ENCODE measurements around the gene SF3B1.
A peak's percentile ranks its signal among the peaks of the same experiment; 100 is the strongest.

Gene SF3B1

DNA sequence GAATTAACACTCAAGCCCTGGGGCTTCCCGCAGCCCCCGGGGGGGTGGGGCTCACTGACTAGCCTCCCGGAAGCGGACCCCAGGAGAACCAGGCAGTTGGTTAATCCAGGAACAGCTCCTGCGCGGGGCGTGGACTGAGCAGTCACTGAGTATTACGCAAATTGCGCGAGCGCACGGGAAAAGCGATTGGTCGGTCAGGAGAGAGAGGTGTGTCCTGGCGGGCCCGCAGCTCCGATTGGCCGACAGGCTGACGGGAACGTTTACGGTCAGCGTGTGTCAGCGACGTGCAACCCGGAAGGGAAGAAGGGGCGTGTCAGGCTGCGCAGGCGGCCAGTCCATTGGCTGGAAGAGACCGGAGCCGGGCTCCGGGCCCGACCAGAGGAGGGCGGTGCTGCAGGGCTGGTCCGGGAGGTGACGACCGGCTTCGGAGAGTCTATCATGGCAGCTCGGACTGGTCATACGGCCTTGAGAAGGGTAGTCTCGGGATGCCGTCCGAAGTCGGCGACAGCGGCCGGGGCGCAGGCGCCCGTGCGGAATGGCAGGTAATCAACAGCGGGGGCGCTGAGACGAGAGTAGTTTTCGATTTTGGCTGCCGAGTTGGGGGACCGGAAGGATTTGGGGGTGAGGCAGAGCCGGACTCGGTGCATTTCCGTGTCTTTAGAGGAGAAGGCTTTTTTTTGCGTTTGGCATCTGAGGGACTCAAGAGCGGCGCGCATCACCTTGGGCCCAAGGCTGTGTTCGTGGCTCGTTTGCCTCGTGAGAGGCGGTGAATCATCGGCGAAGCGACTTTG lies 18.5 kb upstream of the SF3B1 start, which contains the start of gene COQ10B (continued):
- TF ChIP-seq ZNF776 (tag by site-specific recombination; IDR thresholded peaks at IDR 0.05; ENCODE audit: borderline replicate concordance) = no peak
- TF ChIP-seq, protein P1, sequence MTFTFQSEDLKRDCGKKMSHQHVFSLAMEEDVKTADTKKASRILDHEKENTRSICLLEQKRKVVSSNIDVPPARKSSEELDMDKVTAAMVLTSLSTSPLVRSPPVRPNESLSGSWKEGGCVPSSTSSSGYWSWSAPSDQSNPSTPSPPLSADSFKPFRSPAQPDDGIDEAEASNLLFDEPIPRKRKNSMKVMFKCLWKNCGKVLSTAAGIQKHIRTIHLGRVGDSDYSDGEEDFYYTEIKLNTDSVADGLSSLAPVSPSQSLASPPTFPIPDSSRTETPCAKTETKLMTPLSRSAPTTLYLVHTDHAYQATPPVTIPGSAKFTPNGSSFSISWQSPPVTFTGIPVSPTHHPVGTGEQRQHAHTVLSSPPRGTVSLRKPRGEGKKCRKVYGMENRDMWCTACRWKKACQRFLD (tag by site-specific recombination; IDR thresholded peaks at IDR 0.05) = no peak
- TF ChIP-seq SP7 (tag by site-specific recombination; IDR thresholded peaks at IDR 0.05) = peak; percentile 66
- no peak; the same call in 1 of the 2 replicates for TF ChIP-seq ZNF2 (tag by site-specific recombination; IDR thresholded peaks at IDR 0.05)
- TF ChIP-seq ZNF596 (tag by site-specific recombination; IDR thresholded peaks at IDR 0.05) = no peak
- TF ChIP-seq MEIS1 (CRISPR knock-in tag; IDR thresholded peaks at IDR 0.05; ENCODE audit: borderline replicate concordance) = no peak
- TF ChIP-seq ZNF221 (tag by site-specific recombination; IDR thresholded peaks at IDR 0.05; ENCODE audit: borderline replicate concordance) = no peak
- TF ChIP-seq KLF1 (tag by site-specific recombination; IDR thresholded peaks at IDR 0.05) = 0 out of 2 replicates have a peak, but pooled peaks have one; percentile 3
- peak; percentile 34; the same call in 1 of the 2 replicates for TF ChIP-seq KLF16 (tag by site-specific recombination; IDR thresholded peaks at IDR 0.05)
- TF ChIP-seq, protein P2, sequence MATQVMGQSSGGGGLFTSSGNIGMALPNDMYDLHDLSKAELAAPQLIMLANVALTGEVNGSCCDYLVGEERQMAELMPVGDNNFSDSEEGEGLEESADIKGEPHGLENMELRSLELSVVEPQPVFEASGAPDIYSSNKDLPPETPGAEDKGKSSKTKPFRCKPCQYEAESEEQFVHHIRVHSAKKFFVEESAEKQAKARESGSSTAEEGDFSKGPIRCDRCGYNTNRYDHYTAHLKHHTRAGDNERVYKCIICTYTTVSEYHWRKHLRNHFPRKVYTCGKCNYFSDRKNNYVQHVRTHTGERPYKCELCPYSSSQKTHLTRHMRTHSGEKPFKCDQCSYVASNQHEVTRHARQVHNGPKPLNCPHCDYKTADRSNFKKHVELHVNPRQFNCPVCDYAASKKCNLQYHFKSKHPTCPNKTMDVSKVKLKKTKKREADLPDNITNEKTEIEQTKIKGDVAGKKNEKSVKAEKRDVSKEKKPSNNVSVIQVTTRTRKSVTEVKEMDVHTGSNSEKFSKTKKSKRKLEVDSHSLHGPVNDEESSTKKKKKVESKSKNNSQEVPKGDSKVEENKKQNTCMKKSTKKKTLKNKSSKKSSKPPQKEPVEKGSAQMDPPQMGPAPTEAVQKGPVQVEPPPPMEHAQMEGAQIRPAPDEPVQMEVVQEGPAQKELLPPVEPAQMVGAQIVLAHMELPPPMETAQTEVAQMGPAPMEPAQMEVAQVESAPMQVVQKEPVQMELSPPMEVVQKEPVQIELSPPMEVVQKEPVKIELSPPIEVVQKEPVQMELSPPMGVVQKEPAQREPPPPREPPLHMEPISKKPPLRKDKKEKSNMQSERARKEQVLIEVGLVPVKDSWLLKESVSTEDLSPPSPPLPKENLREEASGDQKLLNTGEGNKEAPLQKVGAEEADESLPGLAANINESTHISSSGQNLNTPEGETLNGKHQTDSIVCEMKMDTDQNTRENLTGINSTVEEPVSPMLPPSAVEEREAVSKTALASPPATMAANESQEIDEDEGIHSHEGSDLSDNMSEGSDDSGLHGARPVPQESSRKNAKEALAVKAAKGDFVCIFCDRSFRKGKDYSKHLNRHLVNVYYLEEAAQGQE (tag by site-specific recombination; IDR thresholded peaks at IDR 0.05) = no peak
- TF ChIP-seq TRIM28 (IDR thresholded peaks at IDR 0.05; ENCODE audit: borderline replicate concordance, low read length) = no peak
- TF ChIP-seq, protein P3, sequence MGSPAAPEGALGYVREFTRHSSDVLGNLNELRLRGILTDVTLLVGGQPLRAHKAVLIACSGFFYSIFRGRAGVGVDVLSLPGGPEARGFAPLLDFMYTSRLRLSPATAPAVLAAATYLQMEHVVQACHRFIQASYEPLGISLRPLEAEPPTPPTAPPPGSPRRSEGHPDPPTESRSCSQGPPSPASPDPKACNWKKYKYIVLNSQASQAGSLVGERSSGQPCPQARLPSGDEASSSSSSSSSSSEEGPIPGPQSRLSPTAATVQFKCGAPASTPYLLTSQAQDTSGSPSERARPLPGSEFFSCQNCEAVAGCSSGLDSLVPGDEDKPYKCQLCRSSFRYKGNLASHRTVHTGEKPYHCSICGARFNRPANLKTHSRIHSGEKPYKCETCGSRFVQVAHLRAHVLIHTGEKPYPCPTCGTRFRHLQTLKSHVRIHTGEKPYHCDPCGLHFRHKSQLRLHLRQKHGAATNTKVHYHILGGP (tag by site-specific recombination; IDR thresholded peaks at IDR 0.05) = no peak
- TF ChIP-seq PRDM1 (tag by site-specific recombination; IDR thresholded peaks at IDR 0.05) = no peak
- no peak for TF ChIP-seq ZNF211 (tag by site-specific recombination; IDR thresholded peaks at IDR 0.05; ENCODE audit: low read depth)
- TF ChIP-seq ZNF266 (tag by site-specific recombination; IDR thresholded peaks at IDR 0.05; ENCODE audit: low read depth) = no peak
- TF ChIP-seq ZFHX2 (tag by site-specific recombination; conservative IDR thresholded peaks at IDR 0.05) = no peak
- 0 out of 2 replicates have a peak, but pooled peaks have one; percentile 12 for TF ChIP-seq ZBTB21 (tag by site-specific recombination; IDR thresholded peaks at IDR 0.05)
- TF ChIP-seq, protein P4, sequence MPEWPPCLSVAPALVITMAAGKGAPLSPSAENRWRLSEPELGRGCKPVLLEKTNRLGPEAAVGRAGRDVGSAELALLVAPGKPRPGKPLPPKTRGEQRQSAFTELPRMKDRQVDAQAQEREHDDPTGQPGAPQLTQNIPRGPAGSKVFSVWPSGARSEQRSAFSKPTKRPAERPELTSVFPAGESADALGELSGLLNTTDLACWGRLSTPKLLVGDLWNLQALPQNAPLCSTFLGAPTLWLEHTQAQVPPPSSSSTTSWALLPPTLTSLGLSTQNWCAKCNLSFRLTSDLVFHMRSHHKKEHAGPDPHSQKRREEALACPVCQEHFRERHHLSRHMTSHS (tag by site-specific recombination; IDR thresholded peaks at IDR 0.05) = no peak
- no peak for TF ChIP-seq ZSCAN16 (tag by site-specific recombination; IDR thresholded peaks at IDR 0.05)
- no peak for TF ChIP-seq ZNF214 (tag by site-specific recombination; IDR thresholded peaks at IDR 0.05; ENCODE audit: borderline replicate concordance)
- peak; percentile 65 for TF ChIP-seq ZNF600 (tag by site-specific recombination; IDR thresholded peaks at IDR 0.05)
- TF ChIP-seq ZNF660 (tag by site-specific recombination; IDR thresholded peaks at IDR 0.05) = peak; percentile 57; the same call in 1 of the 2 replicates
- peak; percentile 47 for TF ChIP-seq ZBTB8A (tag by site-specific recombination; IDR thresholded peaks at IDR 0.05)
- TF ChIP-seq ZSCAN30 (tag by site-specific recombination; IDR thresholded peaks at IDR 0.05) = peak; percentile 58; the same call in 1 of the 2 replicates
- TF ChIP-seq, protein P5, sequence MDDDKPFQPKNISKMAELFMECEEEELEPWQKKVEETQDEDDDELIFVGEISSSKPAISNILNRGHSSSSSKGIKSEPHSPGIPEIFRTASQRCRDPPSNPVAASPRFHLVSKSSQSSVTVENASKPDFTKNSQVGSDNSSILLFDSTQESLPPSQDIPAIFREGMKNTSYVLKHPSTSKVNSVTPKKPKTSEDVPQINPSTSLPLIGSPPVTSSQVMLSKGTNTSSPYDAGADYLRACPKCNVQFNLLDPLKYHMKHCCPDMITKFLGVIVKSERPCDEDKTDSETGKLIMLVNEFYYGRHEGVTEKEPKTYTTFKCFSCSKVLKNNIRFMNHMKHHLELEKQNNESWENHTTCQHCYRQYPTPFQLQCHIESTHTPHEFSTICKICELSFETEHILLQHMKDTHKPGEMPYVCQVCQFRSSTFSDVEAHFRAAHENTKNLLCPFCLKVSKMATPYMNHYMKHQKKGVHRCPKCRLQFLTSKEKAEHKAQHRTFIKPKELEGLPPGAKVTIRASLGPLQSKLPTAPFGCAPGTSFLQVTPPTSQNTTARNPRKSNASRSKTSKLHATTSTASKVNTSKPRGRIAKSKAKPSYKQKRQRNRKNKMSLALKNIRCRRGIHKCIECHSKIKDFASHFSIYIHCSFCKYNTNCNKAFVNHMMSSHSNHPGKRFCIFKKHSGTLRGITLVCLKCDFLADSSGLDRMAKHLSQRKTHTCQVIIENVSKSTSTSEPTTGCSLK (tag by site-specific recombination; IDR thresholded peaks at IDR 0.05) = no peak
- peak; percentile 81 for TF ChIP-seq YY1 (tag by site-specific recombination; IDR thresholded peaks at IDR 0.05)
- TF ChIP-seq, protein P6, sequence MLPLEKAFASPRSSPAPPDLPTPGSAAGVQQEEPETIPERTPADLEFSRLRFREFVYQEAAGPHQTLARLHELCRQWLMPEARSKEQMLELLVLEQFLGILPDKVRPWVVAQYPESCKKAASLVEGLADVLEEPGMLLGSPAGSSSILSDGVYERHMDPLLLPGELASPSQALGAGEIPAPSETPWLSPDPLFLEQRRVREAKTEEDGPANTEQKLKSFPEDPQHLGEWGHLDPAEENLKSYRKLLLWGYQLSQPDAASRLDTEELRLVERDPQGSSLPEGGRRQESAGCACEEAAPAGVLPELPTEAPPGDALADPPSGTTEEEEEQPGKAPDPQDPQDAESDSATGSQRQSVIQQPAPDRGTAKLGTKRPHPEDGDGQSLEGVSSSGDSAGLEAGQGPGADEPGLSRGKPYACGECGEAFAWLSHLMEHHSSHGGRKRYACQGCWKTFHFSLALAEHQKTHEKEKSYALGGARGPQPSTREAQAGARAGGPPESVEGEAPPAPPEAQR (tag by site-specific recombination; IDR thresholded peaks at IDR 0.05) = no peak
- TF ChIP-seq ZNF501 (tag by site-specific recombination; IDR thresholded peaks at IDR 0.05) = peak; percentile 80; the same call in 1 of the 2 replicates
- TF ChIP-seq ZFP41 (tag by site-specific recombination; IDR thresholded peaks at IDR 0.05; ENCODE audit: borderline replicate concordance) = no peak
- TF ChIP-seq ZNF366 (tag by site-specific recombination; conservative IDR thresholded peaks at IDR 0.05) = no peak
